Skeletal muscle tissue (tissue), 4 donors: ENCODE measurements around the gene PPM1D. TPM values are rescaled to one million over a fixed set of nuclear protein-coding genes. Genes with fewer than 3 reads are reported as not detected.
"Not testable (repeated sequence)": the region's sequence is repeated elsewhere in the genome, so short reads cannot be mapped to it uniquely, and the experiment has no call there.

ENCODE experiments used
- H3K27ac ChIP-seq: one replicate; pipeline ENCODE4 v1.7.0; 2013; ENCODE audit warnings: mild to moderate bottlenecking, low read depth, low read length, inconsistent platforms
- H3K27me3 ChIP-seq, 3 donors: one replicate each; pipeline ENCODE4 v1.7.0; 2013; ENCODE audit warnings: low read length in 3 of 3; ENCODE audit not compliant: control insufficient read depth in 3 of 3, insufficient read depth in 3 of 3
- H3K36me3 ChIP-seq, 3 donors: one replicate each; pipeline ENCODE4 v1.7.0; 2013; ENCODE audit warnings: low read length in 3 of 3; ENCODE audit not compliant: control insufficient read depth in 3 of 3, insufficient read depth in 3 of 3
- H3K4me1 ChIP-seq, 3 donors: one replicate each; pipeline ENCODE4 v1.7.0; 2013; ENCODE audit warnings: low read length in 3 of 3, mild to moderate bottlenecking in 3 of 3; ENCODE audit not compliant: control insufficient read depth in 3 of 3, insufficient read depth in 3 of 3
- H3K4me3 ChIP-seq, 3 donors: one replicate each; pipeline ENCODE4 v1.7.0; 2013; ENCODE audit warnings: low read length in 3 of 3
- H3K9ac ChIP-seq, 3 donors: one replicate each; pipeline ENCODE4 v1.7.0; 2013; ENCODE audit warnings: low read length in 3 of 3, mild to moderate bottlenecking in 3 of 3, moderate library complexity in 2 of 3, low read depth in 1 of 3
- H3K9me3 ChIP-seq, 3 donors: one replicate each; pipeline ENCODE4 v1.7.0; 2013; ENCODE audit warnings: low read length in 3 of 3; ENCODE audit not compliant: control insufficient read depth in 3 of 3
- total RNA-seq: library from RNA; depleted of rRNA; stranded (reverse); fragments of >200 nt; gene quantifications from one replicate; pipeline ENCODE4 v1.2.3, GENCODE V29; 2014
- donor health status: Osteomylitis.

The PPM1D gene
- total RNA-seq, 1 donor from 2014 or later: 7.3 TPM

DNA sequence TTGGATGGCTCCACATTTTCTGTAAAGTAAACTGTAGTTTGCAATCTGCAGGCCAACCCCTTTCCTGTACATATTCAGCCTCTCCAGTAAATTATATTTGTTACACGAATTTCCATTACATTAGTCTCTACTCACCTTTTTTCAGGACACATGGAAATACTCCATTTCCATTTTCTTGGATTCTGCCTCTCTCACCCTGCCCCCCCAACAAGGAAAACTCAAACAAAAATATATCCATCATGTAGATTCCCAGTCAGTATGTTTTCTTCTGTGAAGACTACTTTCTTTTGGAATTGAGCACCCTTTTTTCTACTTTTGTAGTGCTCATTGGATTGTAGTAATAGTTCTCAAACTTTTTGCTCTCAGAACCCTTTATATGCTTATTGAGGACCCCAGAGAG, 2.9 kb downstream of the PPM1D start:
- no peaks in the 10 kb centered on the region for H3K36me3 ChIP-seq
- no peaks in the 10 kb centered on the region for H3K9me3 ChIP-seq
- peak overlapping the region; percentile 92 to 98 (median 93) for H3K9ac ChIP-seq
- no peak overlapping the region for H3K27ac ChIP-seq
- peak overlapping the region in 1 of 3 donors; percentile 99 for H3K4me3 ChIP-seq
- no peaks in the 10 kb centered on the region for H3K27me3 ChIP-seq
- H3K4me1 ChIP-seq: peaks cover 8 to 18% (median 13%) of the 10 kb centered on the region in 3 donors

- H3K9me3 ChIP-seq, H3K9ac ChIP-seq, H3K36me3 ChIP-seq, H3K27me3 ChIP-seq, H3K27ac ChIP-seq, H3K4me3 ChIP-seq: not testable (repeated sequence)
- peaks cover 8 to 18% (median 13%) of the 10 kb centered on the region in 3 donors for H3K4me1 ChIP-seq
Observed at GRCh38 chr17:60603477-60603876, 3.5 kb downstream of the PPM1D start.

DNA sequence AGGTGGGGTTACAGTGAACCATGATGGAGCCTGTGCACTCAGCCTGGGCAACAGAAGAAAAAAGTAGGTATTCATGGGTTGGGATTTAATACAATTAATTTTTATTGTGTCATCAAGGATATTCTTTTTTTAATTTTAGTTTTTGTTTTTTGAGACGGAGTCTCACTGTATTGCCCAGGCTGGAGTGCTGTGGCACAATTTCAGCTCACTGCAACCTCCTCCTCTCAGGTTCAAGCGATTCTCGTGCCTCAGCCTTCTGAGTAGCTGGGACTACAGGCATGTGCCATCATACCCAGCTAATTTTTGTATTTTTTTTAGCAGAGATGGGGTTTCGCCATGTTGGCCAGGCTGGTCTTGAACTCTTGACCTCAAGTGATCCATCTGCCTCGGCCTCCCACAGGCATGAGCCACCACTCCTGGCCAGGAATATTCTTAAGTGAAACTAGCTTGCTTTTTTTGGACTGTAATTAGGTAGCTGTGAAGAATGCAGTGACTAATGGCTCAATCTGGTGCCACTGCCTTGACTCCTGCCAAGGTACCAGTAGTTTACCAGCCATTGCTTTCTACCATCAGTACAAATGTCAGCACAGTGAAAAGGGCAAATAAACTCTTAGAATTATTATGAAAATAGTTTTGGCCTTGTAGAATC, 4.8 kb downstream of the PPM1D start:
- H3K4me3 ChIP-seq: peak overlapping the region in 1 of 3 donors; percentile 14

DNA sequence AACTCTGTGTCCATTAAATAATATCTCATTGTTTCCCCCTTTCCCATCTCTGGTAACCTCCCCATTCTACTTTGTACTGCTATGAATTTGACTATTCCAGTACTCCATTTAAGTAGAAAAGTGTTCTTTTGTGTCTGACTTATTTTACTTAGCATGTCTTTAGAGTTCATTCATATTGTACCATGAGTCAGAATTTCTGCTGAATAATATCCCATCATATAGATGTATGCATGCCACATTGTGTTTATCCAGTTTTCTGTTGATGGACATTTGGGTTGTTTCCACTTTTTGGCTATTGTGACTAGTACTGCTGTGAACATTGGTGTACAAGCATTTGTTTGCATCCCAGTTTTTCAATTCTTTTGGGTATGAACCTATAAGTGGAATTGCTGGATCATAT, 6.0 kb downstream of the PPM1D start:
- H3K9ac ChIP-seq: no peak overlapping the region
- H3K9me3 ChIP-seq: no peaks in the 10 kb centered on the region
- no peak overlapping the region for H3K4me3 ChIP-seq
- peaks cover 0 to 13% (median 13%) of the 10 kb centered on the region in 3 donors for H3K4me1 ChIP-seq
- no peaks in the 10 kb centered on the region for H3K36me3 ChIP-seq
- H3K27me3 ChIP-seq: no peaks in the 10 kb centered on the region
- H3K27ac ChIP-seq: no peak overlapping the region

More for the DNA sequence above, 4.8 kb downstream of the PPM1D start:
- H3K27me3 ChIP-seq: no peaks in the 10 kb centered on the region
- no peaks in the 10 kb centered on the region for H3K36me3 ChIP-seq
- H3K9me3 ChIP-seq: no peaks in the 10 kb centered on the region
- H3K4me1 ChIP-seq: peaks cover 0 to 13% (median 13%) of the 10 kb centered on the region in 3 donors
- H3K27ac ChIP-seq: peak overlapping the region; percentile 4
- no peak overlapping the region for H3K9ac ChIP-seq

DNA sequence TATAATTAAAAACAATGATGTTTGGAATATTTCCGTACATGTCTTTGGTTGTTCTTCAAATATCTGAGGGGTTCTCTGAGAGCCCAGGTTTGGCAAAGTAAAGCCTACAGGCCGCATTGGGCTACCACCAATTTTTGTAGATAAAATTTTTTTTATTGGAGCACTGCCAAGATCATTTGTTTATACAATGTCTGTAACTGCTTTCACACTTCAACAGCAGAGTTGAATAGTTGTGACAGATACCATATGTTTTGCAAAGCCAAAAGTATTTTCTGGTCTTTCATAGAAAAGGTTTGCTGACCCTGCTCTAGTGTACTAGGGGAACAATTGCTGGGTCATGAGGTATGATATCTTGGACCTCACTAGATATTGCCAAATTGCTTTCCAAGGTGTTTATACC, 10.5 kb downstream of the PPM1D start:
- Histone ChIP-seq H3K27ac (no peak overlapping the region), H3K9me3 (no peaks in the 10 kb centered on the region), H3K9ac (no peak overlapping the region)

DNA sequence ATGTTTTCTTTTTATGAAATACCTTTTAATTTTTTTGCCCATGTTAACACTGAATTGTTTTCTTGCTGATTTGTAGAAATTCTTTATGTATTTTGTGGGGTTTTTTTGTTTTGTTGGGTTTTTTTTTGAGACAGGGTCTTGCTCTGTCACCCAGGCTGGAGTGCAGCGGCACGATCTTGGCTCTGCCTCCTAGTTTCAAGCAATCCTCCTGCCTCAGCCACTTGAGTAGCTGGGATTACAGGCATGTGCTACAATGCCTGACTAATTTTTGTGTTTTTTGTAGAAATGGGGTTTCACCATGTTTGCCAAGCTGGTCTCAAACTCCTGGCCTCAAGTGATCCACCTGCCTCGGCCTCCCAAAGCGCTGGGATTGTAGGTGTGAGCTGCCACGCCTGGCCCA, 11.3 kb downstream of the PPM1D start:
- H3K4me3 ChIP-seq, H3K9ac ChIP-seq, H3K36me3 ChIP-seq, H3K4me1 ChIP-seq, H3K9me3 ChIP-seq, H3K27me3 ChIP-seq, H3K27ac ChIP-seq: not testable (repeated sequence)

More for the DNA sequence above, 10.5 kb downstream of the PPM1D start:
- Histone ChIP-seq H3K4me3 (no peak overlapping the region), H3K4me1 (no peaks in the 10 kb centered on the region), H3K36me3 (no peaks in the 10 kb centered on the region), H3K27me3 (no peaks in the 10 kb centered on the region)

DNA sequence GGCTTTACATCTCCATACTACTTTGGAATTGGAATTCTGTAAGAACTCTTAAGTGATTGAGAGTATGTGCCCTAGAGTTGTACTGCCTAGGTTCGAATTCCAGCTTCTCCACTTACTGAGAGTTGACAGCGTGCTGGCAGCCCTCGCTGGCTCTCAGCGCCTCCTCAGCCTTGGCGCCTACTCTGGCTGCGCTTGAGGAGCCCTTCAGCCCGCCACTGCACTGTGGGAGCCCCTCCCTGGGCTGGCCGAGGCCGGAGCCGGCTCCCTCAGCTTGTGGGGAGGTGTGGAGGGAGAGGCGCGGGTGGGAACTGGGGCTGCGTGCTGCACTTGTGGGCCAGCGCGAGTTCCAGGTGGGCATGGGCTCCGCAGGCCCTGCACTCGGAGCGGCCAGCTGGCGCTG, 13.3 kb downstream of the PPM1D start:
- Histone ChIP-seq H3K36me3 (no peaks in the 10 kb centered on the region), H3K4me1 (no peaks in the 10 kb centered on the region), H3K9ac (no peak overlapping the region), H3K9me3 (no peaks in the 10 kb centered on the region), H3K27me3 (no peaks in the 10 kb centered on the region), H3K4me3 (no peak overlapping the region), H3K27ac (no peak overlapping the region)

DNA sequence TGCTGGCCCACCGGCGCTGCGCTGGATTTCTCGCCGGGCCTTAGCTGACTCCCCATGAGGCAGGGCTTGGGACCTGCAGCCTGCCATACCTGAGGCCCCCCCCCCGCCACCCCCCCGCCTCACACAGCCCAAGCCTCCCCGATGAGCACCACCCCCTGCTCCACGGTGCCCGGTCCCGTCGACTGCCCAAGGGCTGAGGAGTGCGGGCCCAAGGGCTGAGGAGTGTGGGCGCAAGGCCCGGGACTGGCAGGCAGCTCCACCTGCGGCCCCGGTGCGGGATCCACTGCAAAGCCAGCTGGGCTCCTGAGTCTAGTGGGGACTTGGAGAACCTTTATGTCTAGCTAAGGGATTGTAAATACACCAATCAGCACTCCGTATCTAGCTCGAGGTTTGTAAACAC, 13.8 kb downstream of the PPM1D start:
- not testable (repeated sequence) for H3K4me1 ChIP-seq, H3K36me3 ChIP-seq, H3K4me3 ChIP-seq, H3K9ac ChIP-seq, H3K27ac ChIP-seq, H3K27me3 ChIP-seq, H3K9me3 ChIP-seq

DNA sequence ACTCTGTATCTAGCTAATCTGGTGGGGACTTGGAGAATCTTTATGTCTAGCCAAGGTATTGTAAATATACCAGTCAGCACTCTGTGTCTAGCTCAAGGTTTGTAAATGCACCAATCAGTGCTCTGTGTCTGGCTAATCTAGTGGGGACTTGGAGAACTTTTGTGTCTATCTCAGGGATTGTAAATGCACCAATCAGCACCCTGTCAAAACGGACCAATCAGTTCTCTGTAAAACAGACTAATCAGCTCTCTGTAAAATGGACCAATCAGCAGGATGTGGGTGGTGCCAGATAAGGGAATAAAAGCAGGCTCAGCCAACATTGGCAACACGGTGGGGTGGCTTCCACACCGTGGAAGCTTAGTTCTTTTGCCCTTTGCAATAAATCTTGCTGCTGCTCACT, 14.3 kb downstream of the PPM1D start:
- not testable (repeated sequence) for H3K9ac ChIP-seq, H3K4me3 ChIP-seq, H3K36me3 ChIP-seq, H3K9me3 ChIP-seq, H3K4me1 ChIP-seq, H3K27ac ChIP-seq, H3K27me3 ChIP-seq

- Histone ChIP-seq H3K4me3 (no peak overlapping the region), H3K9ac (no peak overlapping the region), H3K9me3 (no peaks in the 10 kb centered on the region), H3K36me3 (no peaks in the 10 kb centered on the region), H3K4me1 (no peaks in the 10 kb centered on the region), H3K27ac (no peak overlapping the region), H3K27me3 (no peaks in the 10 kb centered on the region)
Observed at GRCh38 chr17:60615108-60615507, 15.1 kb downstream of the PPM1D start.
